GM19099 (cell line): Measurements from ENCODE around the gene TMPRSS3.

Experiments
- POLR2A ChIP-seq: IDR thresholded peaks from 3 replicates; pipeline ENCODE4 v1.6.1; 2011; ENCODE audit warnings: low read depth; ENCODE audit not compliant: insufficient read length; ENCODE audit errors: extremely low read depth

TMPRSS3 gene

DNA sequence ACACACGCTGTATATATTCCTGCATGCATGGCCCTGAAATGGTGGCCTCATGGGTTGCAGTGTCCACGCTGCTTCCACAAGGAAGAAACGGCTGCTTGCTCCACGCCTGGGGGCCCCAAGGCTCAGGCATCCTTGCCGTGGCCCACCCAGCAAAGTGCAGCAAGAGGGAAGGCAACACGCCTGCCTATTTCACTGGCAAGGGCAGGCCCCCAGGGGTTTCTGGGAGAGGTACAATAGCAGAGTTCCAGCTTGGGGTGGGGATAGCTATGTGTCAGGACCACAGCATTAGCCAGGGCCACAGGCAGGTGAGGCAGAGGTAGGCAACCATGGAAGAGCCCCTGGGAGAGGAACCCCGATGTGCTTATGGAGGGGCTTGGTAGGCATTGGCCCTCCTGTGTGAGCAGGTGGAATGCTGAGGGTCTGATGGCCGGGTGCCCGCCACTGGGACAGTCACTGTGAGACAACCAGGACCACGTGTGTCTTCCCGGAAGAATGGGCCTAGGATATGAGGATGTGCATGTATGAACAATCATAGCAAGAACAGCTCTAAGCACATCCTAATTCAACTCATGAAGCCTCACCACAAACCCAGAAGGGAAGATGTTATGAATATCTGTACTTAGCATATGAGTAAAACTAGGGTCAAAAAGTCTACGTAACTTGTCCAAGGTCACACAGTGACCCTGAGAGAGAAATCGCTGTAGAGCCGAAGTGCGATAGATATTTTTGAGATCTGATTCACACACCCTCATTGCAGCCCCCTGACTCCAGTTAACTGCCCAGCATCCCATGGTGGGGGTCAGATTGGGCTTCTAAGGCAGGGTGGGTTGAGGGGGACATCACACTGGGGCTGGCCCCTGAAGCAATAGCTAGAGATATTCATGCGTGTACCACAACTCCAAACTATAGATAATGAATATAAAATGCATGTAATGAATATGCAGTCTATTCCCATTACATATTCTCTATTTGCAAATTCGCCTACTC is 56.8 kb downstream of the TMPRSS3 start:
- no peak for TF ChIP-seq POLR2A

DNA sequence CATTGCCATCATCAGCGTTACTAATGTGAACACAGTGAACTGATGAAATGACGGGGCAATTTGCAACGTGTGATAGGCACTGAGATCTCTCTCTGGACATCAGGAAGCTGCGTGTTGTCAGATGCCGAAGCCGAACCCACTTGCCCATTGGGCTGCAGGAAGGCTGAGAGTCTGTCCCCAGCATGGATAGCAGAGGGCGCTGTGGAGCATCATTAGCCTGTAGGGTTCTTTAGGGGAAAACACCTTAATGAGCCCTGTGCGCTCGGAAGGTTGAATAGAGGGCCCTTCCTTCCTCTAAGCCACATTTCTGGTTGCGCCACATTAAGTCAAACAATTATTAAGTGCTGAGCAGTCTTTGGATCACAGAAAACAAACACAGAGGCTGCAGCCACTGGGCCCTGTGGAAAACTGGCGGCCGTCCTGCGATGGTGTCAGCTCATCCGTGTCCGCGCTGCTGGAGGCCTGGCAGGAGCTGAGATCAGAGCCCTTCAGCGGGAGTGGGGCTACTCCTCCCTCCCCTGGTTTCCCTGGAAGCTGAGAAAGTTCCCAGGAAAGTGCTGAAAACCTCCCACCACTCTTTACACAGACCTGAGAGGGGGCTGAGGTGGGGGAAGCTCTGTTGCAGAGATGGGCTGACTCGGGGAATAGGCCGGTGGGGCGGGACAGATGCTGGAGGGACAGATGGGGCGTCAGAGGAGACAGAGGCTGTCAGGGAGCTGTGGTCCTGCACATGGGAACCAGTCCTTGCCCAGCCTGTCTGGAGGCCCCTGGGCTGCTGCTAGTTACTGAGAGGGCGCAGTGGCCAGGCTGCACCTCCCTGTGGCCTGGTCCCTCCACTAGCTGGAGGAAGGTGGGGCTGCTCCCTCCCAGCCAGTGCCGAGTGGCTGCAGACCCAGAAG is 57.8 kb downstream of the TMPRSS3 start:
- TF ChIP-seq POLR2A, result no peak

DNA sequence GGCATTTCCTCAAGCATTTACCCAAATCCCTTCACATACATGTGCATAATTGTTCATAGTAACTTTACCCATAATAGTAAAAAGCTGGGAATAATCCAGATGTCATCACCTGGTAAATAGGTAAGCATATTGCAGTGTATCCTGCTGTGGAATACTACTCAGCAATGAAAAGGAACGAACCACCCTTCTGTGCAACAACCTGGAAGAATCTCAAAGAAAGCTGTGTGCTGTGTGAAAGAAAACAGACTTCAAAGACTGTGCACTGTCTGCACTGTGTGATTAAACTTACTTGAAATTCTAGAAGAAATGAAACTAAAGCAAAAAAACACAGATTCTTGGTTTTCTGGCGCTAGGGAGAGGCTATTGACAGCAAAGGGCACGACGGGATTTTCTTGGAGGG is 58.6 kb downstream of the TMPRSS3 start:
- no peak for TF ChIP-seq POLR2A

DNA sequence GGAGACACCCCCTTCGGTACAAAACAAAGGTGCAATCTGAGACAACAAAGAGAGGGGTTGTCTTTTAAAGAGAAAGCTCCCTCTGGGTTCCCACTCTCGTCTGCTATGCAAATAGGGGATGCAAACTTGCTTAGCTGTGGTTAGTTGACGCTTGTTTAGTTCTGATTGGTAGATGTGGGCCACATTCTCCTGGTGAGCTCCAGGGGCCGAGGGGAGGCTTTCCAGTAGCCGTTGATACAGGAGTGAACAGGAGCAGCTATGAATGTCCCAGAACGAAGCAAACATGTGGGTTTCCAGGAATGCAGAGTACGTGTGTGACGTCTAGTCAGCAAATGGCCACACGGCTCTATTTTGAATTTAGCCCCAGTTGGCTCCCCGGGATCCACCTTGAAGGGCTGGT is 59.8 kb downstream of the TMPRSS3 start:
- TF ChIP-seq POLR2A, result no peak

DNA sequence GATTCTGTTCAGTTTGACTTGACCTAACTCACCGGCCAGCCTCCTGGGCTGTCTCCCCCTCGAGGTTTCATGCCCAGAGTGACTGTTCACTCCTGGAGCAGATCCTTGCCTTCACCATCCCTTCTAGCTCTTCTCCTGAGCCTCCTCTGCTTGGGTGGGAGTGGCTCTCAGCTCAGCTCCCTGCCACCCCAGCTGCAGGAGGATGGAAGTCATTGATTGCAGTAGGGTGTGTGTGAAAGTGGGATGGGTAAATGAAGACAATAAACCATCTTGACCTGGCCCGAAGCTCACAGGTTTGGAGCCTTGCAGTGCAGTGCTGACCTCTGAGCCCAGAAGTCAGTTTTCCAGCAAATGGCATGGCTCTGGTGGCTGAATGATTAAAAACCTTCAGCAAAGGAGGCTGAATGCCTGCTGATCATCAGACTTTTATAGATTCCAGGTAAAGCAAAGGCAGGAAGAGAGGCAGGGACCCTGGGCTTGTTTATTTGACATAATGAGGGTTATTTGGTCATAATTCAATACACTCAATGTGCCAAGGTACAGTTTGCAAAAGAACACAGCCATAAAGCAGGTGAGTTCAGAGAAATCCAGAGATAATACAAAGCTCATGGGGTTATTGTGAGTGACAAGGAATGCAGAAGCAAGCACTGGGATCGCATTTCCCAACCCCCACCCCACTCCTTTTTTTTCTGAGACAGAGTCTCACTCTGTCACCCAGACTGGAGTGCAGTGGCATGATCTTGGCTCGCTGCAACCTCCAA is 63.1 kb downstream of the TMPRSS3 start:
- TF ChIP-seq POLR2A, result no peak

DNA sequence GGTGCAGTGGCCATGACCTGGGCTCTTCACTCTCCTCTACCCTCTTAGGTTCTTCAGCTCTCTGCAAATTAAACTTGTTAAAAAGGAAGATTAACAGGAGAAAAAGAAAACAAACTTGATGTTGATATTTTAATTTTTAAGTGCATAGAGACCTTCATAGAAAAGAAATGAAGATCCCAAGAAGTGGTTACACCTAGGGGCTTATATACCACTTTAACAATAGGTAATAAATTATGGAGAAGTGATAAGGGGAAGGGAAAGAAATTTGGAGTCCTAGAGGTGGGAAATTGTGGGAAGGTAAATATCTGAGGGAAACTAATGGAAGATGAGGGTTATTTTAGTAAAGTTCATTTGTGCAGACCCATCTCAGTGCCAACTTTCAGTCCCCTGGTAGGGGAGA is 64.2 kb downstream of the TMPRSS3 start:
- no peak for TF ChIP-seq POLR2A

DNA sequence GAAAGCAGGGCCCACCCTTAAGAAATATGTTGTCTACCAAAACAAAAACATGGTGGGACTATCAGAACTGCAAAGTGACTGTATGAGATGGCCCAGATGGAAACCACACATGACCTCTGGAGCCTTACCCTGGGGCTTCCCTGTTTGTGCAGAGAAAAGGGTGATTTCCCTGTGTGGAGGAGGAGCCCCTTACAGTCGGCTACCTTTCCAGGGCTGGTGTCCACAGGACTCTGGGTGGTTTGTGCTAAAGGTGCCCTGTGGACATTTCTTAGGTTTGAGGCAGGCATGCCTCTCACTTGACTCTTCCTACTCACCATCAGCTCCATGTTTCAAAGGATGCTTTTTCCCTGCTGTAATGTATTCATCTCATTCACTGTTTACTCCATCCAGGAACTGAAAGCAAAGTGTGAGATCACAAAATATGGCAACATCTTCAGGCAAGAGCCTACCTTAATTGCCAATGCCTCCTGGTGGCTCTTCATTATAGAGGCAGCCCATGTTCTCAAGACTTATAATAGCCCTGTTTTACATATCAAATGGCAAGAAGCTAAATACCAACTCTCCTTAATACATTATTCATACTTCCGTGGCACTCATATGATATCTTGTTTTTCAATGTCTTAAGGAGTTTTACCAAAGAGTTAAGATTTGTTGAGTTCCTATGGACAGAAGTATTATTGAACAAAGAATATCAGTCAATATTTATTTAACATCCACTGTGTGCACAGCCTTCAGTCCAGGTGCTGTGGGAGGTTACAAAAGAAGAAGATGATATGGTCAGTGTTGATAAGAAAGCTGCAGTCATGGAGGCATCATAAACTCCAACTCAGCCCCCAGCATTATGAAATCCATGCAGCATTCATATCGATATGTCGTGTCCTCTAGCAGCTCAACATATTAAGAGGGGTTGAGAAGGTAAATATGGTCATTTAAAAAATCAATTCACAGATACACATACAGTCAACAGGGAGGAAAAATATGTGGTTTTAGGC is 65.2 kb downstream of the TMPRSS3 start:
- no peak for TF ChIP-seq POLR2A

DNA sequence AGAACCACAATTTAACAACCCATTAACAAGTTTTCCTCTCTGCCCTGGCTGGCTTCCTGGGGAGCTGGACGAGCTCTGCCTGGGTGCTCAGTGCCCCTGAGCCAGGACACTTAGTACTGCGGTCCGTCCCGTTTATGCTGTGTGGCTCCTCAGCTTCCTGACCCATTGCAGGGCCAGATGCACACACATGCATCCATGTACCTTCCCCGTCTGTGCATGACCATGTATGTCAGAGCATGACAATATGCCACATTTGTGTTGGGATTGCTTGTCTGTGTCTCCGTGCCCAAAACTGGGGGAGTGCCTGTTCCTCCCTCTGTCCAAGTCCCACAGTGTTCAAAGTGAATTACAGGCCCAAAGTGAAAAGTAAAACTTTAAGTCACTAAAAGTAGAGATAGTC is 71.0 kb downstream of the TMPRSS3 start:
- no peak for TF ChIP-seq POLR2A
